Amniotic stem cell (primary cell): Measurements from ENCODE around the gene FAM181A.
A peak's percentile ranks its signal among the peaks of the same experiment; 100 is the strongest.

Experiments used
- DNase-seq: peaks from one replicate; lab custom pipeline; 2025; lab: John Stamatoyannopoulos, UW

FAM181A gene

DNA sequence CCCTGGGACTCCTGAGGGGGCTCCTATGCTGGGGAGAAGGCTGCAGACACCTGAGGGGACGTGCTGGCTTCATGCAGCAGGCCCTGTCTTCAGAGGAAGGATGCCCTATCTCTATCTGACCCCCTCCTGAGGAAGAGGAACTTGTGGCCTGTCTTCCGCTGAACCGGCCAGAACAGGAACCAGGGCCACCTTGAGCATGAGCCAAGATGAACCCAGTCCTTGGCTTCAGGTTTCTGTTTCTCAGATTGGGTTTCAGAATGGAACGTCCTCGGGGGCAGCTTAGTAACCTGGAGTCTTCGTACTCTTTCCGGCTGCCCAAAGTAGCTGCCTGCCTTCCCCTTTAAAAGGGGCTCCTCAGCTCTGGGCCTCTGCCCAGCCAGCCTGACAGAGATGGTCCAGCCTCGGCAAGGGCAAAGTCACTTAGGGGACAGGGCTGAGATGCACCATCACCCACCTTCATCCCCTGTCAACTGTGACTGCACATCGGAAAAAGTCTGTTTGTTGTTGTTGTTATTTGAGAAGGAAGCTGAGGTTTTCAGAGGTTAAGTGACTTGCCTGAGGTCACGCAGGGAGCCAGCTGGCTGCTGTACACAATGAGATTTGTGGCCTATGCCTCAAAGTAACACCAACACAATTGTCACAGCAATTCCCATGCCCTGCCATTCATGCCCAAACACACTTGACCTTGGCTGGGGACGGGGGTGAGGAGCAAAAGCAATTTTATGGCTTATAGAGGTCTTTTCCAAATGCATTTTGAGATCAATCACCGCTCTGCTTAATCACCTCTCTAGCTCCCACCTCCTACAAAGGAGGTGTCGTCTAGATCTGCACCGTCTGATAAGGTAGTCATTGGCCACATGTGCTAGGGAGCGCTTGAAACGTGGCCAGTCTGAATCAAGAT is 35.8 kb downstream of the FAM181A start:
- DNase-seq = no peak

DNA sequence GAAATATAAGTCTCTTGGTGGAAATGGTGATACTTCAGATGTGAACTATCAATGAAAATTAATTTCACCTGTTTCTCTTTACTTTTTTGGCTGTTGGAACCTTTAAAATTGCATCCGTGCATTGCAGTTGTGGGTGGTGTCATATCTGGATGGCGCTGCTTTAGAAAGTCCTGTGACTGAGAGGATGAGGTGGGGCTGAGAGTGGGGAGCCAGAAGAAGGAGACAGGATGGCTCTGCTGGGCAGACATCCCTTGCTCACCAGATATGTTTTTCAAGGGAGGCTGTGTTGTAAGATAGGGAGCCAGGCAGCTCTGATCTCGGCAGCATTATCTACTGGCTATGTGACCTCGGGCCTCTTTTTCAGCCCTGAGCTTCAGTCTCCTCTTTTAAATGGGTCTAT is 36.5 kb downstream of the FAM181A start:
- DNase-seq = no peak

DNA sequence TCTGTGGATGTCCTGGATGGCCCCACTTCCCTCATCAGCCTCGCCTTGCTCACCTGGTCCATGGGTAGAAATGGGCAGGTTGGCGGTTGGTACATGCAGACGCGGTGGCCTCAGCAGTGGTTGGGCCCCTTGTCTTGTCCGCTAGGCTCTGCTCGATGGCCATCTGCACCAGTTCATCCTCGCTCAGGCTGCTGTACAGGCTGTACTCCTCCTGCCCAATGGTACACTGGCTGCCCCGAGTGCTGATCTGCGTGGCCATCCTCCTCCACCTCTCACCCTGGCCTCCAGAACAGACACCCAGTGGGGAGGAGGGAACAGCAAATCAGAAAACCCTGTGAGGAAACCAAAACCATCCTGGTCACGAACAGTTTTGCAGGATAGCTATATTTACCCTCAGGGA is 37.1 kb downstream of the FAM181A start:
- DNase-seq = no peak

DNA sequence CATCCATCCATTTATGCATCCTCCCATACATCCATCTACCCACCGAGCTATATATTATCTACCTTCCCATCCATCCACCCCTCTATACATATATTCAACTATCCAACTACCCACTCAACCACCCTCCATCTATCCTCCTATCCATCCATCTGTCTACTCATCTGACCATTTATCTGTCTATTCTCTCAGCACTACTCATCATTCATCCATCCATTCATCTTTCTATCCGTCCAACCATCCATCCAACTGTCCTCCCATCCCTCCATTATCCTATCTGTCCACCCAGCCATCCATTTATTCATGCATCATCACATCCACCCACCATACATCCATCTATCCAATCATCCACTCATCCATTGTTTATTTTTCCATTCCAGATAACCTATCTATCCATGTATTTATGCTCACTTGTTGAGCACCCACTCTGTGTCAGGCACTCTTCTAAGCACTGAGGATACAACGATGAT is 37.7 kb downstream of the FAM181A start:
- no peak for DNase-seq

DNA sequence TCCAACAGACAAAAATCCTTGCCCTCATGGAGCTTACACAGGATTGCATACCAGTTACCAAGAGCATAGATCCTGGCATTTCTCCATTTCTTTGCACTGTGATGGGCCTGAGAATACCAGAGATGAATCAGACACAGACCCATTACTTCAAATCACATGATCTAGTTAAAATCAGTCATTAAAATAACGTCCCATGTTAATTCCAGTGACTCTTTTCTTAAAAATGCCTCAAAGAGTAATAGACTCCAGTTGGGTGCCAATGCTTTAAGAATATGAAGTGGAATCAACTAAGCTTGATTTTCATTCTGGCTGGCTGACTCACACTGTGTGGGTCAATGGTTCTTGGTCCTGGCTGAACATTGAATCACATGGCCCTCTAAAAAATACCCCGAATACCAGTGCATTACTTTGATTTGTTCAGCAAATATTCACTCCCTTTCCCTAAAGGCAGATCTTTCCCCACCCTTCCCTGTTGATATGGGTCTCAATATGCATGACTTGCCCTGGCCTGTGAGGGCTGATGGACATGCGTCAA is 38.2 kb downstream of the FAM181A start:
- peak; percentile 89 for DNase-seq

DNA sequence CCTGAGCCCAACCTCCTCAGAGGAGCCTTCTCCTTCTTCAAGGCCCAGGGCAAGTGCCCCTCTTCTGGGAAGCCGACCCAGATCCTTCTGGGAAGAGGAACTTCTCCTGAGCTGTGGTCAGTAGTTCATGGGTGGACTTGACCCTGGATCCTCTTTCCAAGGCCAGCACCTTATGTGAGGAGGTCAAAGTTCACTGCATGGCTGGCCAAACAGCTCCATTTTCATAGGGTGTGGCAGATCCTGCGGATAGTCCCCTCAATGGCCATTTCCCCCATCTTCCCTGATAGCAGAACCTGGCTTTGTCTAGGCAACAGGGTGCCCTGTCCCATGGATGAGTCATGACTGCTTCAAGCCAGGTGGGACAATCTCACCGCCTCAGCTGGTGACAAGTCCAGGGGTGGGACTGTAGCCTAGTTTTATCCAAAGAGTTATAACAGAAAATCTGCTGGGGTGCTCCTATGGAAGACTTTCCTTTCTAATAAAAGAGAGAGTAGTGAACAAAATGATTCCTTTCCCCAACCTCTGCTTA is 38.9 kb downstream of the FAM181A start:
- DNase-seq = no peak

DNA sequence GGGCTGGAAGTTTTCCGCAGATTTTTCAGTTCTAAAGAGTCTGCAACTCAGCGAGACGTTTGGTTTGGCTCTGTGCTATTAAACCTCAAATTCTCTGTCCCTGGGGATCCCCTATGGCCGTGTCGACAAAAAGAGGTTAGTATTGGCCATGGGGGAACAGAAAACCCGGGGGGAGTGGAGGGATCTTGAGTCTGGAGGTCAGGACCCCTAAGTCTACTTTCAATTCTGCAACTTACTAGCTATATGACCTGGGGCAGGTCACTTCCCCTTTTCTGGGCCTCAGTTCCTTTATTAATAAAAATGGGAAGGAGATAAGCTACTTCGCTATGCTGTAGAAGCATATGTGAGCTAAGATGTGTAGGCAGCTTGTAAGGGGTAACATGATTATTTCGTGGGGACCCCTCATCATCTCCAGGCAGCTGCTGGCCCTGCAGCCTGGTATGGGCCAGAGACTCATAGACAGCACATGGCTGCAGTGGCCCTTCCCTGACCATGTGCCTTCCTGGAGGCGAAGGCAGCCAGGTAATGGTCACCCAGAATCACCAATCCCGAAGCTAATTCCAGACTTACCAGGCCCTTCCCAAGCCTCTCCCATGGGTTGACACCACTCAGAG is 40.6 kb downstream of the FAM181A start:
- DNase-seq = no peak

DNA sequence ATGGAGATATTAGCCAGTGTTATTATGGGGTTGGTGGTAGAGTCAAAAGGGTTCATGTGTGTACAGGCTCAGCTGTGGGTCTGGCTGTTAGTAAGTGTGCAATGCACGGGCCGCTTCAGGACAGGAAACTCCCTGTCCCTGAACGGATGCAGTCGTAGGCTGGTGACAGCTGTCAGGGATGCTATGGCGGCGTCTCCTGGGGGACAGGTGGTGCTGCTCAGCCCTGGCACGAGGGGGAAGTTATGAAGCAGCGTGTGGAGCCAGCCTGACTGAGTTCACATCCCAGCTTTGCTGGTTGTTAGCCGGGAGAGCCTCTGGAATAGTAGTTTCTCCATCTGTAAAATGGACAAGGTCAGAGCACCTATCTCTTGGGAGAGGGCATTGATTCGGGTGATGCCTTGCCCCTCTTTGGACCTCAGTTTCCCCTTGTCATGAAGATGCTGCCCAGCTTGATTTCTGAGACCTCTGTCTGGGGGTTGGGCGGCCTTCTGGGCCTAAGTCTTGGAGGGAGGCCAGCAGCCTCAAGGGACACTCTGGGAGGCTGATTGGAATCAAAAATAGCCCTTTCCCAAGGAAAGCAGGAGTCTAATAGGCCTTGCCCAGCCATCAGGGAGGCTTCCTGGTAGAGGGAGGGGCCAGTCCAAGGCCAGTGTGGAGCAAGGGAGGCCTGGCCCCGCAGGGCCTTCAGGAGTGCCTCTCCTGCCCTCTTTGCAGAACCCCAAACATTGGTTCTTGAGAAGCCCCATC is 42.1 kb downstream of the FAM181A start:
- no peak for DNase-seq

DNA sequence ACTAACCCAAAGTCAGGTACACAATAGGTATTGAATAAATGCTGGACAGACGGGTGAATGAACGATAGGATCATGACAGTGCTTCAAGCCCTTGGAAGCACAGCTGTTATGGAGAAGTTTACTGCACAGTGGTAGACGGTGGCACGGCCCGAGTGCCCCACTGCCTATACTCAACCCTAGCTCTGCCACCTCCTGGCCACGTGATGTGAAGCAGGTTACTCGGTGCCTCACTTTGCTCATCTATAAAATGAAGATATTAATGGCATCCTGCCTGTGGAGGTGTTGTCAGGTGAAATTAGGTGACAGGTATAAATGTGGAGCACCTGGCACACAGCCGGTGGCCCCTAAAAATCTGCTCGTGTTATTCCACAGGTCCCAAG is 43.4 kb downstream of the FAM181A start:
- DNase-seq = no peak

DNA sequence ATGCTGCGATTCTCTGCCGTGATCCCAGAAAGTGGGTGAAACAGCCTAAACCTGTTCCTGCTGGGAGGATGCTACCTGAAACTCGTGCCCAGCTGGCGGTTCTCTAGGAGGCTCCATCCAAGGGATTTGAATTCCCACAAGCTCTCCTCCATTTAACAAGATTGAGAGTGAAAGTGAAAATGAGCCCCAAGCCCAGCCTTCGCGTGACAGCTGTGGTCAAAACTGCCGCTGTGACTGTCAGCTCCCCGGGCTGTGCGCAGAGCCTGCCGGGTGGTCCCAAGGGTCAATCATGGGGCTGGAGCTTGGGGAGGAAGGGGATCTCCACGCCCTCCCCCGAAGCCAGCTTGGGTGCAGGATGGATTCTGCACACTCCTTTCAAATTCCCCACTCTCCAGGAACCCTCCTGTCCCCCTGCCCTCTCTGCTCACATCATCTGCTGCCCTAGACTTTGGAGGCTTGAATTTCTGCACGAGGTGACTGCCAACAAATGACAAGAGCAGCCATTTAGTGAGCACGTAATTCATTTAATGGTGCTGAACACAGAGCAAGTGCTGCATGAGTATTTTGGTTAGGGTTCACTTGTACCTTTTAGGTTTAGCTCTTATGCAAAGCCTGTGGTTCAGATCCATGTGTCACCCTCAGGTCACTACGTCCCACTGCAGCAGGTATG is 44.0 kb downstream of the FAM181A start:
- no peak for DNase-seq

DNA sequence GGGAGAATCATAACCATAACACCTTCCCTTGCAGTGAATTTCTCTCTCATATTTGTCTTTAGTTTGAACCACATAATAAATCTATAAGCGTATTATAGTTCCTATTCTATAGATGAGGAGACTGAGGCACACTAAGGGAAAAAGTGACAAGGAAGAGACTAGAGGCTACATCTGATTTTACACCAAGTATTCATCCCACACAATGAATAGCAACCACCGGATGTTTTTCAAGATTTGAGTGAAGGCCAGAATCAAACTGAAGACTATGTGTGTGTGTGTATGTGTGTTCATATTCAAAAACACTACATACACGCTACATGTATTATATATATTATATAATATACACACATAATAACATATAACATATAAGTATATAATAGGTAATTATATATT is 44.5 kb downstream of the FAM181A start:
- no peak for DNase-seq

DNA sequence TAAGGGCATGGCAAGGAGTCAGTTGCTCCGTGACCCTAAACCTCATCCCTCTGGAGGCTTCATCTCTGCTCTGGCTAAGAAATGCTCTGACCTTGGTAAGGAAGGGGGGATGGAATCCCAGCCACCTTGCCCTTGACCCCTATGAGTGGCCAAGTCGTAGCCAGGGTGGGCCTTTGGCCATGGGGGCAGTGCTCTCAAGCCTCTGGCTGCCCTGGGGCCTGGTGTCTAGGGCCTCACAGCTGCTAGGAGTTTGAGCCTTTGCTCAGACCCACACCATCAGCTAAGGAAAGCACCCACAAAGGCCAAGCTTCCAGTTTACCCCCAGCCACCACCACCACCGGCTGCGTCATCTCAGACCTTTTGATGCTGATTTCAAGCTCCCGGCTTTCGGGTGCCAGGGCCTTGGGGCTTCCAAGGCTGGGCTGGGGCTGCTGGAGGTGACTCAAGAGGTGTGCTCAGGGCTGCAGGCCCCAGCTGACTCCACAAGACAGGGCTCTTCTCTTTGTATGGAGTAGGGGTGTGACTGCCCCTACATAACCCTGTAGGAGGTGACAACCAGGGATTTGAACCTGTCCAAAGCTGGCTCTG is 45.6 kb downstream of the FAM181A start:
- no peak for DNase-seq

DNA sequence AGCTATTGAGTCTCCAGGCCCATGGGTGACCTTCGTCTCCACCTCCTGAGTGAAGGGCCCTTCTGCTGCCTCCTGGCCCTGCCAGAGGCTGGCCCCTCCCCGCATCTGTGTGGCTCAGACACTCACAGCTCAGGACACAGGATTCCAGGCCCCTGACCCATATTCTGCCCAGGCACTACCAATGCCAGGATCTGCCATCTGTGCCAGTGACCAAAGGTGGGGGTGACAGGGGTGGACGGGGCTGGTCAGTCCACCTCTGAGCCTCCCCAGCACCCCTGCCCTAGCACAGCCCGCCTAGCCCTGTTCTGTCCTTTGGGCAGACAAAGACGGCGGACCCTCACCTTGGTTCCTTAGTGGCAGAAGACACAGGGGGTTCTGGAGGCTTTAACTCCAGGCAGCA is 46.5 kb downstream of the FAM181A start:
- no peak for DNase-seq

DNA sequence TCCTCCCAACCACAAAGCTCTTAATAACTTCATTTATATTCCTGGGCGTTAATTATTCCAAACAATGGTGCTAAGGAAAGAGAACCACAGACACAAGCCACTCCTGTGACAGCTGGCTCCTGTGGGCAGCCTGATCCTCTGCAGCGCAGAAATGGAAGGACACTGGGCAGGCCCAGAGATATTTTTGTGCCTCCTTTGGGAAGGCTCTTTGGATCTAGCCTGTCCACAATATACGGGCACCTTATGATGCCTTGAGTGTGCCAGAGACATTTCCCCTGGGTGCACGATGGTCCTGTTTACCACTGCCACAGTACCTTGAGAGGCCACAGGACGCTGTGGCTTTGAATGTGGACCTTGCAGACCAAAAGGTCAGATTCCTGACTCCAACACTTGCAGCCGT is 47.2 kb downstream of the FAM181A start:
- no peak for DNase-seq

DNA sequence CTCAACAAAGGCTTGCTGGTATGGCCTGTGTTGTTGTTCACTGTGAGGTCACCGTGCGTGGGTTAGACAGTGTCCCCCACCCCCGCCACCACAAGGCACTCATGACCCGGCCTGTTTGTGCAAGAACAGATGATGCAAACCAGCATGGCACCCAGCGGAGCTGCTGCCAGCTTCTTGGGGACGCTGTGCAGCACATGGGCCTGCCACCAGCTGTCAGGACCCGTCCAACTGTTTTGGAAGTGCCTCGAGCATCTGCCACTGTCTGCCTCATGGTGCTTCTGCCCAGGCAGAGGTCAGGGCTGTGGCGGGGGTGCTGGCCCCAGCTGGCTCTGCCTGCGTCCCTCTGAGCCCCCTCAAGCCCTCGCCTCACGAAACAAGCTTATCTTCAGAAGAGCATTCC is 47.7 kb downstream of the FAM181A start:
- DNase-seq = no peak

DNA sequence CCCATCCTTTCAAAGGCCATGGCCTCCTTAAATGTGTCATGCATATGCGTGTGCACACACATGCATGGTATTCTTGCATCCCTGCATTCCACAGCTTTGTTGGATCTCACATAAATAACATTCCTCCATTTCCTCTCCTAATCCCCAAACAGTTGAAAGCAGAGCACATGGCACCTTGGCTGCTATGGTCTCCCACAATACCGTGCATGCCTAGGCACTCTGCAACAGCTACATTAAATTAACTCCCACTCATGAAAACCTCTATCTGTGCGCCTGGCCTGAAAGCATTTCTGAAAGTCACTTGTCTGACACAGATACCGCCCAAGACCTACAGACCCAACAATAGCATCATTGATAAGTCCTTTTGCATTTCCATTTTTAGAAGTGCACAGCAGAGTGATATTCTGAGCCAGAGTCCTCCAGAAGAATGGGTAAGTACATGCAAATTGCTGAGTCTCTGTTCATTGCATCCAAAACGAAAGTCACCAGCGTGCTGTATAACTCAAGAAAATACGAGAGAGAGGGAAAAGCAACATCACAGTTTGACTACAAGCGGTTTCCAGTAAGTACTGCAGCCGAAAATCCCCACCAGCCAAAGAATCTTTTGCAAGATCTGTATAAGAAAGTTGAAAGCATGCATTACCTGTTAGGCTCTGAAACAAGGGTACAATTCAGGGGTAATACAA is 48.8 kb downstream of the FAM181A start:
- DNase-seq = no peak

DNA sequence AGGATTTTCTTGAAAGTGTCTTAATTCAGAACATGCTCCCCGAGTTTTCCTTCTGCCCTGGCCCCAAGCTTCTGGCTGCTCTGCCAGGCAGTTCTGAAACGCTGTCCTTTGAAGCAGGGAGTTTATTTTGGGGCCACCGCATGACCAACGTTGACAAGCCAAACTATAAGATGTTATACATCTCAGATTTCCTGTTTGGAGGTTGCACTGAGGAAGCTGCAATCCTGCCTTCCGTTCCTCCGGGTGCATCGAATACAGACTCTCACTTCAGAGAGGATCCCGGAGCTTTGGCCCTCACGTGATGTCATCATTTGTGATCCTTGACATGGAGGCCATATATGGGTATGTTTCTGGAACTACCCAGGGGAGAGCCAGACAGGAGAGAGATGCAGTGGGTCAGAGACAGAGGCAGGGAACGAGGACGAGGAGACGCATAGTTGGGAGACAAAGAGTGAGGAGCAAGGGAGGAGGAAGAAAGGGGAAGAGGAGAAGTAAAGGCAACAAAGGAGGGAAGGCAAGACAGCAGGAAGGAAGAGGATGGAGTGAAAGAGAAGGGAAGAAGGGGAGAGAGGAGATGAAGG is 49.4 kb downstream of the FAM181A start, which contains the start of gene ASB2:
Gene ASB2, minus strand, starts transcription at position 94 of the 581 bp plus-strand sequence. CDS start 12,031 bp downstream, outside the sequence.
- DNase-seq = no peak

DNA sequence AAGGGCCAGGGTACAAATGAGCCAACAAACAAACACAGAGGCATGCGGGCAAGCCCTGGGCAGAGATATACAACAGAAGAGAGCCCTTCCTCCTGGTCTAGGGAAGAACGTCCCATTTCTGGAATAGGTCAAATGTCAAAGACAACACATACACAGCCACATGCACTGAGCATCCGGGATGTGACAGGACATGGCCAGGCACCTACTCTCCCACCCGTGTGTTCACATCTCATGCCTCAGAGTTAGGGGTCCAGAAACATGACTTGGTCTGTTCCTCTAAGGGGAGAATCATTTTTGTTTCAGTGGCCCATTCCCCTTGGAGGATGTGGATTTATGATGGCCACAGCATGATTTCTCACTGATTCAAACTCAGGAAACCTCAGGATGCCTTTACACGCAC is 50.0 kb downstream of the FAM181A start:
- DNase-seq = no peak

DNA sequence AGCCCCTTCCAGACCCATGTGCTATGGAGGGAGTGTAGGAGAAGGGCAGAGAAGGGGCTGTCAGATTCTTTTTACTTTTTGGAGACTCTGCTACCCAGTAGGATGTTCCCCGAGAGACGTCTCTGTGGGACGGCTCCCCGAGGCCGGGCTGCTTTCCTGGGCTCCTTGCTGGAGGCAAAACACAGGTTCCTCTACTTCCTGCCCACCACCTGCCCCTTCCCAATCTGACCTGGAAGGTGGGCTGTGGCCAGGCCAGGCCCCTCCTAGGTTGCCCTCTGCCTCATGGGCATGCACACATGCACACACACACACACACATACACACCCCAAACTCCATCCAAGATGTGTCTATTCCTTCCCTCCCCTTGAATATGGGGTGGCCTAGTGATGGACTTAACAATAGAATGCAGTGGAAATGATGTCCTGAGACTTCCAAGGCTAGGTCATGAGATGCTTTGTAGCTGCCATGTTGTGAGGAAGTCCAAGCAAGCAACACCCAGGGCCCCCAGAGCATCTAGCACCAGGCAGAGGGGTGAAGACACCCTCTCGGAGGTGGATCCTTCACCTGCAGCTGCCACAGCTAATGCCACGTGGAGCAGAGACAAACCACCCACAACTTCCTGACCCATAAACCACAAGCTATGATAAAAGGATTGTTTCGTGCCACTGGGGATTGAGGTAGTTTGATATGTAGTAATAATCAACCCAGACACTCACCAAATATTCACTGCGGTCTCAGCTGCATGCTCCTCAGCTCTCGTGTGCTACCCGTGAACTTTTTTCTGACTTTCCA is 50.8 kb downstream of the FAM181A start:
- DNase-seq = no peak
